GM12892 (cell line): Measurements from ENCODE around the gene SIK2.

ENCODE experiments used
- POLR2A ChIP-seq: IDR thresholded peaks from 2 replicates; pipeline ENCODE4 v1.6.1; 2011; ENCODE audit warnings: low read depth, low read length, control low read depth
- POLR2AphosphoS5 ChIP-seq: IDR thresholded peaks from 2 replicates; pipeline ENCODE4 v1.6.1; 2011; ENCODE audit warnings: low read depth, low read length, control low read depth
- TAF1 ChIP-seq: IDR thresholded peaks from 2 replicates; pipeline ENCODE4 v1.6.1; 2011; ENCODE audit warnings: low read depth, mild to moderate bottlenecking, control low read depth, low read length, borderline replicate concordance

DNA sequence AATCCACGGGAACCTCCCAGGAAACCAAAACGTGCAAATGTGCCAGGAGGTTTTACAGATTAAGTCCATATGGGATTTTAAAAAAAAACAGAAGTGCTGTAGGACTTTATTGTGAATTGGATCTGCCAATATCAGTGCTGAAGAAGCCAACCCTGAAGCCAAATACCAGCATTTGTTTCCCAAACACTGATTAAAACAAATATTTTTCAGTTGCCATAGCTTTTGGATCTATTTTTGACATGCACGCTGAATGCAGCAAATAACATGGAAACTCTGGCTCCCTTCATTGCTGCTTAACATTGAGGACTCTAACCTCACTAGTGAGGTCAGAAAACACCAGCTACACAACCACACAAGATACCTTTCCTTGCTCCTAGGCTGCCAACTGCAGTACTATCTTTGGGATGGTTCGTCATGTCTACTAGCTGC lies 28.4 kb upstream of the SIK2 start:
- TF ChIP-seq POLR2AphosphoS5 (no peak), POLR2A (no peak), TAF1 (no peak)
